ENCODE data around the gene BANP. TPM values are rescaled to one million over a fixed set of nuclear protein-coding genes. Genes with fewer than 3 reads are reported as not detected.

Gene BANP
- total and polyA plus RNA-seq, 4 donors = 10.3 to 56.6 (median 20.1) TPM

DNA sequence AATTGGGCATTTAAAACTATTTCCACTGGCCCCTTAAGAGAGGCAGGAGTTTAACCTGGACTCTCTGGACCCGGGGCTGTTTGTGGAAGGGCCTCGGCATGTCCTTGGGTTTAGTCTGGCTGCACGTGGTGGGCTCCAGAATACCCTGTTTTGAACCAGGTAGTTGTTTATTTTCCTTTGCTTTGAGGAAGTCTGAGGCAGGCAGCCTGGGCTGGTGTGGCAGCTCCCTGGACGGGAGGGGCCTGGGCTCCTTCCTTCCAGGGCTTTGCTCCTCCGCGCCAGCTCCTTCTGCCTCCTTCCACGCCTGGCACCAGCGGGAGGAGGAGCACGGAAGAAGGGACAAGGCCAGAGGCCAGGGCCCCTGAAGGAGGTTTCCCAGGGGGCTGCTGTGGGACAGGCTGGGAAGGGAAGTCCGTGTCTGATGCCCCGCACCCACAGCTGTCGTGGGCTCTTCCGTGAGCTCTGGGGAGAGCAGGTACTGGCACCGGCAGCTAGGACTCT is 15.5 kb downstream of the BANP start:
- Histone ChIP-seq H3K27me3 (ENCODE audit: control insufficient read depth in 3 of 3, insufficient read depth in 3 of 3, low read length in 2 of 3) (no peaks in the 10 kb centered on the region), H3K36me3 (ENCODE audit: control insufficient read depth in 4 of 4, insufficient read depth in 4 of 4, low read length in 4 of 4) (peaks cover 0 to 5% (median 0%) of the 10 kb centered on the region in 4 donors), H3K4me1 (ENCODE audit: control insufficient read depth in 5 of 5, insufficient read depth in 5 of 5, low read length in 5 of 5) (peaks cover 7 to 33% (median 13%) of the 10 kb centered on the region in 5 donors), H3K9ac (ENCODE audit: insufficient read depth in 1 of 2, low read length in 2 of 2) (no peak overlapping the region), H3K9me3 (ENCODE audit: control insufficient read depth in 4 of 4, insufficient read depth in 3 of 4, low read length in 3 of 4) (peaks cover 0 to 8% (median 1%) of the 10 kb centered on the region in 4 donors), H3K4me3 (no peak overlapping the region), H3K27ac (ENCODE audit: low read depth in 1 of 2, low read length in 1 of 2) (peak overlapping the region; percentile 22 to 73)
- peak in 1 of 3 donors; percentile 30 for DNase-seq
- TF ChIP-seq, protein P1, sequence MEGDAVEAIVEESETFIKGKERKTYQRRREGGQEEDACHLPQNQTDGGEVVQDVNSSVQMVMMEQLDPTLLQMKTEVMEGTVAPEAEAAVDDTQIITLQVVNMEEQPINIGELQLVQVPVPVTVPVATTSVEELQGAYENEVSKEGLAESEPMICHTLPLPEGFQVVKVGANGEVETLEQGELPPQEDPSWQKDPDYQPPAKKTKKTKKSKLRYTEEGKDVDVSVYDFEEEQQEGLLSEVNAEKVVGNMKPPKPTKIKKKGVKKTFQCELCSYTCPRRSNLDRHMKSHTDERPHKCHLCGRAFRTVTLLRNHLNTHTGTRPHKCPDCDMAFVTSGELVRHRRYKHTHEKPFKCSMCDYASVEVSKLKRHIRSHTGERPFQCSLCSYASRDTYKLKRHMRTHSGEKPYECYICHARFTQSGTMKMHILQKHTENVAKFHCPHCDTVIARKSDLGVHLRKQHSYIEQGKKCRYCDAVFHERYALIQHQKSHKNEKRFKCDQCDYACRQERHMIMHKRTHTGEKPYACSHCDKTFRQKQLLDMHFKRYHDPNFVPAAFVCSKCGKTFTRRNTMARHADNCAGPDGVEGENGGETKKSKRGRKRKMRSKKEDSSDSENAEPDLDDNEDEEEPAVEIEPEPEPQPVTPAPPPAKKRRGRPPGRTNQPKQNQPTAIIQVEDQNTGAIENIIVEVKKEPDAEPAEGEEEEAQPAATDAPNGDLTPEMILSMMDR (IDR thresholded peaks at IDR 0.05; ENCODE audit: control extremely low read depth, extremely low read depth) = no peak
- 9 to 17% methylated on average over 14 of the region's 14 CpGs for WGBS, 2 donors
- peak; percentile 66 for ATAC-seq (ENCODE audit: insufficient read depth, low FRiP score)

DNA sequence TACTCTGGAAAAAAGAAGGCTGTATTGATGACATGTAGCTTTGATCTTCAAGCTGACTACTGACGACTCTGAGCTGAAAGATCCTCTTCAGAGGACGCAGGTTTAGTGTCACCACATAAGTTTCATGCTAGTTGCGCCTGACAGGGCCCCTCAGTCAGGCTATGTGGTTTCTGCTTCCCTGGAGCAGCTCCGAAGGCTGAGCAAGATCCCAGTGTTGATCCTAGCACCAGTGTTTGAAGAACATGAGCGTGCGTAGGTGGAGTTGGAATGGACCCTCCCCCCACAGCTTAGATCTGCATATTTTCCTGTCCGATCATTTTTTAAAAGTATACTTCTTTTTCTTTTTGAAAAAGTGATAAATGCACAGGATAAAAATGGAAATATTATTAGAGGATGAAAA is 17.3 kb downstream of the BANP start:
- peaks cover 0 to 5% (median 0%) of the 10 kb centered on the region in 4 donors for H3K36me3 ChIP-seq (ENCODE audit: control insufficient read depth in 4 of 4, insufficient read depth in 4 of 4, low read length in 4 of 4)
- peaks cover 6 to 26% (median 13%) of the 10 kb centered on the region in 5 donors for H3K4me1 ChIP-seq (ENCODE audit: control insufficient read depth in 5 of 5, insufficient read depth in 5 of 5, low read length in 5 of 5)
- no peaks in the 10 kb centered on the region for H3K27me3 ChIP-seq (ENCODE audit: control insufficient read depth in 3 of 3, insufficient read depth in 3 of 3, low read length in 2 of 3)
- peaks cover 0 to 11% (median 3%) of the 10 kb centered on the region in 4 donors for H3K9me3 ChIP-seq (ENCODE audit: control insufficient read depth in 4 of 4, insufficient read depth in 3 of 4, low read length in 3 of 4)
- H3K9ac ChIP-seq (ENCODE audit: insufficient read depth in 1 of 2, low read length in 2 of 2) = no peak overlapping the region
- ATAC-seq (ENCODE audit: insufficient read depth, low FRiP score) = no peak
- TF ChIP-seq, protein P1 (IDR thresholded peaks at IDR 0.05; ENCODE audit: control extremely low read depth, extremely low read depth) = no peak
- H3K4me3 ChIP-seq = no peak overlapping the region
- H3K27ac ChIP-seq (ENCODE audit: low read depth in 1 of 2, low read length in 1 of 2) = no peak overlapping the region
- WGBS, 2 donors = 82 to 83% methylated on average over 7 of the region's 7 CpGs
- no peak for DNase-seq

DNA sequence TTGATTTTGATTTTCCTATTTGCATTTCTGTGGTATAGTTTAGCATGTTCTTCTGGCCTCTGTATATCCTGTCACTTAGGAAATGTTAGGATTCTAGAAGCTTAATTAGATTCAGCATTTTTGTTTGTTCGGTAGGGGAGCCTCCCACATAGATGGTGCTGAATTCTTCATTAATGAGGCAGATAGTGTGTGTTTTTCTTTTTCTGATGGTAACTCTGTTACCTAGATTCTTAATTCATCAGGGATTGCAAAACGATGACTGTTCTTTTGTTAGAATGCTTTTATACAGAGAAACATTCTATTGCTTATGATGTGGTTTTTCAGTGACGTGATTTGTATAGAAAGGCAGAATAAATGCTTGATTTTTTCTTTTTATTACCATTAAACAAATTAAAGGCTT is 19.0 kb downstream of the BANP start:
- TF ChIP-seq, protein P1 (IDR thresholded peaks at IDR 0.05; ENCODE audit: control extremely low read depth, extremely low read depth) = no peak
- peaks cover 0 to 11% (median 3%) of the 10 kb centered on the region in 4 donors for H3K9me3 ChIP-seq (ENCODE audit: control insufficient read depth in 4 of 4, insufficient read depth in 3 of 4, low read length in 3 of 4)
- no peaks in the 10 kb centered on the region for H3K27me3 ChIP-seq (ENCODE audit: control insufficient read depth in 3 of 3, insufficient read depth in 3 of 3, low read length in 2 of 3)
- no peak overlapping the region for H3K9ac ChIP-seq (ENCODE audit: insufficient read depth in 1 of 2, low read length in 2 of 2)
- ATAC-seq (ENCODE audit: insufficient read depth, low FRiP score) (no peak), DNase-seq (no peak)
- peaks cover 0 to 5% (median under 1%) of the 10 kb centered on the region in 4 donors for H3K36me3 ChIP-seq (ENCODE audit: control insufficient read depth in 4 of 4, insufficient read depth in 4 of 4, low read length in 4 of 4)
- H3K27ac ChIP-seq (ENCODE audit: low read depth in 1 of 2, low read length in 1 of 2) = no peak overlapping the region
- 62 to 68% methylated on average over 3 of the region's 3 CpGs for WGBS, 2 donors
- peaks cover 0 to 19% (median 11%) of the 10 kb centered on the region in 5 donors for H3K4me1 ChIP-seq (ENCODE audit: control insufficient read depth in 5 of 5, insufficient read depth in 5 of 5, low read length in 5 of 5)
- no peak overlapping the region for H3K4me3 ChIP-seq

DNA sequence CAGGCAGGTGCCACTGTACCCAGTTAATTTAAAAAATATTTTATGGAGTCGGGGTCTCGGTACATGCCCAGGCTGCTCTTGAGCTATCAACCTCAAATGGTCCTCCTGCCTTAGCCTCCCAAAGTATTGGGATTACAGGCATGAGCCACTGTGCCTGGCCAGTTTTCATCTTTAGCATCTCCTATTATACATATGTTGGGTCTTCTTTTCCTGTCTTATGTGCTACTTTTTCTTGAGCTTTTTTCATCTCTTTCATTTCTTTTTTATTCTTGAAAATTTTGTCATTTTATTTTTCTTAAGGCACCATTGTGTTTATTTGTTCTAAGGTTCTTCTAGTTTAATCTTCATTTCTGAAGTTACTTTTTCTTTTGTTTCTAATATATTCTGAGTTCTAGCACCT is 20.7 kb downstream of the BANP start:
- TF ChIP-seq, protein P1 (IDR thresholded peaks at IDR 0.05; ENCODE audit: control extremely low read depth, extremely low read depth) = no peak
- Histone ChIP-seq H3K4me3 (no peak overlapping the region), H3K27me3 (ENCODE audit: control insufficient read depth in 3 of 3, insufficient read depth in 3 of 3, low read length in 2 of 3) (no peaks in the 10 kb centered on the region), H3K27ac (ENCODE audit: low read depth in 1 of 2, low read length in 1 of 2) (no peak overlapping the region), H3K9me3 (ENCODE audit: control insufficient read depth in 4 of 4, insufficient read depth in 3 of 4, low read length in 3 of 4) (peaks cover 0 to 11% (median 3%) of the 10 kb centered on the region in 4 donors), H3K9ac (ENCODE audit: insufficient read depth in 1 of 2, low read length in 2 of 2) (no peak overlapping the region), H3K4me1 (ENCODE audit: control insufficient read depth in 5 of 5, insufficient read depth in 5 of 5, low read length in 5 of 5) (peaks cover 0 to 7% (median under 1%) of the 10 kb centered on the region in 5 donors), H3K36me3 (ENCODE audit: control insufficient read depth in 4 of 4, insufficient read depth in 4 of 4, low read length in 4 of 4) (peaks cover 0 to 5% (median 1%) of the 10 kb centered on the region in 4 donors)
- WGBS, 2 donors = 98 to 100% methylated on average over 2 of the region's 2 CpGs
- ATAC-seq (ENCODE audit: insufficient read depth, low FRiP score) = no peak
- DNase-seq = no peak

All from lung (tissue), 12 donors.